MM.1S (cell line): ENCODE data around the gene RTKN.

ENCODE experiments used
- CTCF ChIP-seq: fragments of 300-600 bp; sonication (generic); IDR thresholded peaks from 2 replicates; pipeline ENCODE4 v1.5.1; 2016; ENCODE audit warnings: antibody characterized with exemption, low read length, mixed read lengths
- EZH2phosphoT487 ChIP-seq: fragments of 300-600 bp; sonication (generic); IDR thresholded peaks from 2 replicates; pipeline ENCODE4 v1.6.1; 2018; ENCODE audit warnings: antibody characterized with exemption, low read length

DNA sequence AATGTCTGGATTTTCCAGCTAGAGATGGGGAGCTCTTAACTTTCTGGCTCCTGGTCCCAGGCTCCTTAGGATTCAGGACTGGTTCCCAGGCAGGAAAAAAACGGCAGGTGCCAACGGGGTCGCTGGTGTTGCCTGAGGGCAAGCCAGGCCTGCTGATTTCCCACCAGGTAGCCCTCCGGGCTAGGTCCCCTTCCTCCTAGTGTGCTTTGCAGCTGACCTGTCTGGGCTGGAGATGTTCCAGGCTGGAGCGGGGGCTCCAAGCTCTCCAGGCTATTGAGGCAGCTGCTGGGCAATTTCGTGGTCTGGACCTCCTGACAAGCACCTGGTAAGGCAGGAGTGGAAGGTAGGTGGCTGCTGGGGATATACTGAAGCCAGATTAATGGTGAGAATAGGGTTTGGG is 32.7 kb upstream of the RTKN start:
- no peak for TF ChIP-seq CTCF
- TF ChIP-seq EZH2phosphoT487 = no peak
